D721Med (cell line): ENCODE measurements around the gene CDH23.

ENCODE experiments used
- DNase-seq: peaks from one replicate; pipeline ENCODE4 v3.0.0; 2011; ENCODE audit warnings: low spot score; ENCODE audit not compliant: insufficient read length
- FAIRE-seq: peaks from 2 replicates; lab custom pipeline; 2011; peaks lifted over from hg19 to GRCh38; lab: Jason Lieb, UNC
- TF ChIP-seq, protein P1 (sequence below): IDR thresholded peaks from 2 replicates; pipeline ENCODE4 v1.5.1; 2012; ENCODE audit warnings: mild to moderate bottlenecking, control low read depth; ENCODE audit not compliant: insufficient read depth; ENCODE audit errors: missing control alignments

Gene CDH23

GRCh38 chr10:71757399-71757922 is 360.7 kb downstream of the CDH23 start:
- FAIRE-seq (no peak), DNase-seq (no peak)
- TF ChIP-seq, protein P1, sequence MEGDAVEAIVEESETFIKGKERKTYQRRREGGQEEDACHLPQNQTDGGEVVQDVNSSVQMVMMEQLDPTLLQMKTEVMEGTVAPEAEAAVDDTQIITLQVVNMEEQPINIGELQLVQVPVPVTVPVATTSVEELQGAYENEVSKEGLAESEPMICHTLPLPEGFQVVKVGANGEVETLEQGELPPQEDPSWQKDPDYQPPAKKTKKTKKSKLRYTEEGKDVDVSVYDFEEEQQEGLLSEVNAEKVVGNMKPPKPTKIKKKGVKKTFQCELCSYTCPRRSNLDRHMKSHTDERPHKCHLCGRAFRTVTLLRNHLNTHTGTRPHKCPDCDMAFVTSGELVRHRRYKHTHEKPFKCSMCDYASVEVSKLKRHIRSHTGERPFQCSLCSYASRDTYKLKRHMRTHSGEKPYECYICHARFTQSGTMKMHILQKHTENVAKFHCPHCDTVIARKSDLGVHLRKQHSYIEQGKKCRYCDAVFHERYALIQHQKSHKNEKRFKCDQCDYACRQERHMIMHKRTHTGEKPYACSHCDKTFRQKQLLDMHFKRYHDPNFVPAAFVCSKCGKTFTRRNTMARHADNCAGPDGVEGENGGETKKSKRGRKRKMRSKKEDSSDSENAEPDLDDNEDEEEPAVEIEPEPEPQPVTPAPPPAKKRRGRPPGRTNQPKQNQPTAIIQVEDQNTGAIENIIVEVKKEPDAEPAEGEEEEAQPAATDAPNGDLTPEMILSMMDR, result no peak

DNA sequence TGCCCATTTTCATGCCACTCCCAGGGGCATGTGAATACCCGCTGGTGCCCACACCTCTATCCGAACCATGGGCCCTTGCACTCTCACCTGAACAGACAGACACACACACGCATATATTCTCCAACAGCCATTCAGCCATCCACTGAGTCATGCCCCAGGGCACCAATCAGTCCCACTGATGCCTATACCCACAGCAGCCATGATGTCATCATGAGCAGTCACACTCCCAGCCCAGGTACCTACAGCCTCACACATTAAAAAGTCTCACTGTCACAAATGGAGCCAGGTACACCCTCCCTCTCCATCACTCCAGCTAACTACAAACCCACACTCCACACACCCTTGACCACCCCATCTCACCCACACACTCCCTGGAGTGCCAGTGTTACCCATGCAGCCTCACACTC is 364.4 kb downstream of the CDH23 start:
- no peak for DNase-seq
- FAIRE-seq, result no peak
- TF ChIP-seq, protein P1, result no peak

DNA sequence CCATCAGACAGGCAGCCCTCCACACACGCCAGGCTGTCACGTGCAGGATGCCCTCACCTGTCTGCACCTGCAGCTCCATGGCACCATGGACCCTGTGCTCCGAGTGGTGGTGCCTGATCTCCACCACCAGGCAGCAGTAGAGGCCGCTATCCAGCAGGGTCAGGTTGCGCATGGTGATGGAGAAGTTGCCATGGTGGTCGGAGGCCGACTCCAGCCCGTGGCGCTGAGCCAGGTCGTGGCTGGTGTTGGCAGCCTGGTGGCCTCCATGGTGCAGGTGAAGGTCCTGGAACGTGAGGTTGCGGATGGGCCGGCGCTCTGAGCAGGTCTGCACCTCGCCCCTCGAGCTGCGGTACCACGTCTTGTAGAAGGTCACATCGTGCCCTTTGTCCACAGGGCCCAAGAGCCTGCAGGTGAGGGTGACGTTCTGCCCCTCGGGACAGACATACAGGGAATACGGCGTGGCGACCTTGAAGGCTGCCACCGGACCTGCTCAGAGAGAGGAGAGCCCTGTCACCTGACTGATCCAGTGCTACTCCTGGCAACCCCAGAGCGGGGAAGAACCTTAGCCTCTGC is 364.9 kb downstream of the CDH23 start:
- FAIRE-seq (no peak), DNase-seq (no peak)
- TF ChIP-seq, protein P1, result no peak

DNA sequence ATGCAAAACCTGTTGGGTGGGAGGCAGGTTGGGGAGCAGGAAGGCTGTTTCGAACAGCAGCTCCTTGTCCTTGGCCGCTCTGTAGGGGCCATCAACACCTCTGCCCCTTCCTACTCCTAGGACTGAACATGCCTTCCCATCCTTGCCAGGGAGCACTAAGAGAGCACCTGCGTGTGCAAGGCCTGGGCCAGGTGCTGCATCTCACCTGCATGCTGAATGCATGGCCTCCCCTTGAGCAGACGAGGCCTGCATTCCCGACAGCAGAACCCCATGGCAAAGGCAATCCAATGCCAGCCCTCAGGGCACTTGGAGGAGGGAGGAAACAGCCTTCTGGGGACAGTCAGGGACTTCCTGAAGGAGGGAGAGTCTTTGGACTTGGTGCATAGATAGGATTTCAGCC is 365.6 kb downstream of the CDH23 start:
- TF ChIP-seq, protein P1, result no peak
- FAIRE-seq (no peak), DNase-seq (no peak)

GRCh38 chr10:71763352-71764127 is 366.8 kb downstream of the CDH23 start:
- FAIRE-seq, result no peak
- no peak for DNase-seq

DNA sequence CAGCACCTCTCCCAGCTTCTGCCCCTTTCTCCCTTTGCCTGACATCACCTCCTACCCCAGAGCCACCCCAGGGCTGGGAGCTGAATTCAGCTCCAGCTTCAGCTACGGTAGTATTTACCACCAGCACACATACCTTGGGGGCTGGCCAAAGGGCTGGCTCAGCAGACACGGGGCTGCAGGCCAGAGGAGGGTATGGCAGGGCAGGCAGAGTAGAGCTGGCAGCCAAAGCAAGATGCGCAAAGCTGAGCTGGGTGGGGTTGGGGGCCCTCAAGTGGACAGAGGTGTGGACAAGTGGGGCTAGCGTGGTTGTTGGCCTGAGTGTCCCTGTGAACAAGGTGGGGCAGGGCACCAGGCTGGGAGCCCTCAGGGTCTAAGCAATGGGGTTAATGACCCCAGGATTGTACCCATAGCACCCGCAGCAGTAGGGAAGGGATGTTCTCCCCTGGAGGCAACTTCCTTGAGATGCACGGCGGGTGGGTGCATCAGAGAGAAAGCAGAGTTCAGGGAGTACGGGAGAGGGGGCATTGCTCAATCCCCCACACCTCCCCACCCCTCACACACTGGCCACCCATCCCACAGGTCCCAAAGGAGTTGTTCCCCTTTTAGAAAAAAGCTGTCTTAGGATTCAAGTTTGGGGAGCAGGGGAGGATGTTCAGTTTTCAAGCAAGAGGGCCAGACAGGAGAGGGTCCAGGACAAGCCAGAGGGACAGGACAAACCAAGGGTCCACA is 368.6 kb downstream of the CDH23 start:
- FAIRE-seq (no peak), DNase-seq (no peak)
- TF ChIP-seq, protein P1, result no peak

More at GRCh38 chr10:71763352-71764127, 366.8 kb downstream of the CDH23 start:
- TF ChIP-seq, protein P1, result no peak
